A549 treated with dexamethasone at 1 μM for 4 hours (cell line): ENCODE measurements around the gene HCFC1R1. TPM values are rescaled to one million over a fixed set of nuclear protein-coding genes. Genes with fewer than 3 reads are reported as not detected.

Experiments used
- total RNA-seq: library from RNA; stranded (reverse); fragments of 200-300 nt; extraction: Qiagen RNA extraction; gene quantifications from 5 replicates; pipeline ENCODE4 v1.2.3, GENCODE V29; 2022

The HCFC1R1 gene, protein sequence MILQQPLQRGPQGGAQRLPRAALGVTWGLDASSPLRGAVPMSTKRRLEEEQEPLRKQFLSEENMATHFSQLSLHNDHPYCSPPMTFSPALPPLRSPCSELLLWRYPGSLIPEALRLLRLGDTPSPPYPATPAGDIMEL
- total RNA-seq = 224 to 248 TPM (median 238 TPM) in 5 replicates

DNA sequence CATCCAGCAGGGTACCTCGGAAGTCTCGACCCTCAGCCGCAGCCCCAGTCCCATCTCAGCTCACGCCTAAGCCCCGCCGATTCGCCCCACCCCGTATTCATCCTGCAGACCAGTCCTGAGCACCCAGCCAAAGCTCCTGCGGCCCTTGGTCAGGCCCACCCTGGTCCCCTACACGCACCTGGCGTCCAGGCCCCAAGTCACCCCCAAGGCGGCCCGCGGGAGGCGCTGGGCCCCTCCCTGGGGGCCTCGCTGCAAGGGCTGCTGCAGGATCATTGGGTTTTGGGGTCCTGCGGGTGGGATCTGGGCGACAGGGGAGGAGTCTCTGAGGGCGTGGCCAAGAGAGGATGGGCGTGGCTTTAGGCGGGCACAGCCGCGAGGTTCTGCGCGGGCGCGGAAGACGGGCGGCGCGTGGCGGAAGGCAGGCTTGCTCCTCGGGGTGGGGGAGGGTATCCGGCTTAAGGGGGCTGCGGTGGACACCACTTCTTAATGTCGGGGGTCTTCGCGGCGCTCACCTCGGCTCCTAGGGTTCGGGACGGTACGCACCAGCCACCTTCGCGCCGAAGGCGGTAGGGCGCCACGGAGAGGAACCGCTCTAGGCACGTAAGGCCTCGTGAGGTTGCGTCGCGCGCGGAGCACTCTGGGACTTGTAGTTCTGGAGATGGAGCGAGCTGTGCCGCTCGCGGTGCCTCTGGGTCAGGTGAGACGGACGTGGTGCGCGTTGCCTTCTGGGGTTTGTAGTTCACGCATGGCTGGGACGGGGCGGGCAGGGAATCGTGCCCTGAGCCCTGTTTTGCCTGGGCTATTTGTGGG is at the start of gene HCFC1R1, which contains the start of gene THOC6:
TSS of gene HCFC1R1 (minus strand) at position 274 of the 810 bp plus-strand sequence. CDS start at position 273, 1 bp downstream.
TSS of gene THOC6 (plus strand) at position 367 of the 810 bp plus-strand sequence. CDS start at position 659, 292 bp downstream.

DNA sequence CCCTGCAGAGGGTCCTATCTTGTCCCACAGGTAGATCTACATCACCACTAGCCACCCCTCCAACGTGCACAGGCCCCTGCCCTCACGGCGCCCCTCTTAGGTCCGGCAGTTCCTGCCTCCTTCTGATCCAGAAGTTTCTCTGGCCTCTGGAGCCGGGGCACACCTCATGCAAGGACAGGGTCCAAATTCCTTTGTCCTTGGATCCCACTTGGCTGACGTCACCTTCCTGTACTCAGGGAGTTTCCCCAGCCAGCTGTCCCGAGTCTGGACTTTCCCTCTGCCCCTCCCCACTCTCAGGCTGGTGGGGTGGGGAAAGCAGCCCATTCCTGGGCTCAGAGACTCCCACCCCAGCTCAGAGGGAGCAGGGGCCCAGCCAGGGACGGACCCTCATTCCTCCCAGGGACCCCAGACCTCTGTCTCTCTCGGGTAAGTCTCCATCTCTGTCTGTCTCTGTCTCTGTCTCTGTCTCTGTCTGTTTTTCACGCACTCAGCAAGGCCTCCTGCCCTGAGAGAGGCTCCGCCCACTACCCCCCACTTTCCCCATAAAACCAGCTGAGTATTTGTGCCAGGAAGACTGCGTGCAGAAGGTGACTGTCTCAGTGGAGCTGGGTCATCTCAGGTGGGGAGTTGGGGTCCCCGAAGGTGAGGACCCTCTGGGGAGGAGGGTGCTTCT is 41.5 kb upstream of the HCFC1R1 start, which contains the start of gene IL32:
TSS of gene IL32 (plus strand) at position 572 of the 673 bp plus-strand sequence. CDS start 172 bp downstream, outside the sequence.

DNA sequence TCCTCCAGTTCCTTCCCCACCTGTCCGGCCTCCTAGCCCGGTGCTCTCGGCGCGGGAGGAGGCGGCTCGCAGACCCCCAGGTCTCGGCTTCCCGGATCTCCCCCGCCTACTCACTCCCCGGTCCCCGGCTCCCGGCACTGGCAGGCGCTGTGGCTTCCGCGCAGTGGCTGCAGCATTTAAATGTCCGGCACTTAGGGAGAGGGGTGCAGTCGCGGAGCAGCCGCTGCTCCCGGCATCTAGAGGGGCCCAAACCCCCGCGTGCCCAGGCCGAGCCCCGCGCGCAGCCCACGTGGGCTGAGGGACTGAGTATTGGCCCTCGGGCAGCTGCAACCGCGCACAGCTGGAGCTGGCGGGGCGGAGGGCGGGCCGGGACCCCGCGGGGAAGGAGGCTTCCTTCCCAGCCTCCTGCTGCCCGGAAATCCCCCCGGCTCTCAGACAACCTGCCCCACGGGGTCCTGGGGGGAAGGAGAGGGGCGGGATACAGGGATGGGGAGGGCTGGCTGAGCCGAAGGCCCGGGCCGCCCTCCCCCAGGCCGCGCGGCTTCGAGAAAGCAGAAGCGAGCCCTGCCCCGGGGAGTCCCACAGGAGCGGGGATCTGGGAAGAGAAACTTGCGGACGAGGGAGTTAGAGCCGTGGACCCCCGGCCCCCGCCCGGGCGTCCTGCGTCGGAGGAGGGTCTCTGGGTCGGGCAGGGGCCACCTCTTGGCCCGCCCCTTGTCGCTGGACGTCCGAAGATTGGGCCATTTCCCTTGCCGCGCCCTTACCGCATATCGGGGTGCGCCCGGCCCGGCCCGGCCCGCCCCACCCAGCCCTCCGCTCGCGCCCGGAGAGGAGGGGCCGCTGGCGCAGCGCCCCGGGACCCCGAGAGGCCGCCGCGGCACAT is 22.3 kb upstream of the HCFC1R1 start, which contains the start of gene MMP25:
TSS of gene MMP25 (plus strand) at position 804 of the 883 bp plus-strand sequence. CDS start 357 bp downstream, outside the sequence.

DNA sequence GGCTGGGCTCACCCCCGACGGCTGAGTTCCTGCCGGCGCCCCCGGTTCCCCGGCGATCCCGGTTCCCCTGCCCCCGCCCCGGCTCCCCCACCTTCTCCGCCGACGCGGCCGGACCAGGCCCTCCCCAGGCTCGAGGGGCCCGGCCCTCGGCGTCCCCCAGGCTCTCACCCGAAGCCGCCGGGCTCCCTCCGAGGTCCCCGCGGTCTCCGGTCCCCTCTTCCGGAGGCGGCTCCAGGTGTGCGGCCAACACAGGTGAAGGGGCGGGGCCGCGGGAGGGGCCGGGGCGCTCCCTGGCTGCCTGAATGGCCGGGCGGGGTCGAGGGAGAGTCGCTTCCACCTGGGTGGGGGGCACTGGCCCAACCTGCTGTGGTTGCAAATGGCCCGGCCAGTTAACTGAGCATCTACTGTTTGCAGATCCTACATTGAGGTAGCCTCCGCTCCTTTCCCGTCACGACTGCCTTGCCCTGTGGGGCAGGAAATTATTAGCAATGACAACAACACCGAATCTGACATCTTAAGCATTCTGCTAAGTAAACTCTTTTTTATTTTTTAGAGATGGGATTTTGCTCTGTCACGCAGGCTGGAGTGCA is 13.1 kb upstream of the HCFC1R1 start, which contains the start of gene BICDL2:
TSS of gene BICDL2 (minus strand) at position 219 of the 590 bp plus-strand sequence. CDS start 1,448 bp downstream, outside the sequence.

DNA sequence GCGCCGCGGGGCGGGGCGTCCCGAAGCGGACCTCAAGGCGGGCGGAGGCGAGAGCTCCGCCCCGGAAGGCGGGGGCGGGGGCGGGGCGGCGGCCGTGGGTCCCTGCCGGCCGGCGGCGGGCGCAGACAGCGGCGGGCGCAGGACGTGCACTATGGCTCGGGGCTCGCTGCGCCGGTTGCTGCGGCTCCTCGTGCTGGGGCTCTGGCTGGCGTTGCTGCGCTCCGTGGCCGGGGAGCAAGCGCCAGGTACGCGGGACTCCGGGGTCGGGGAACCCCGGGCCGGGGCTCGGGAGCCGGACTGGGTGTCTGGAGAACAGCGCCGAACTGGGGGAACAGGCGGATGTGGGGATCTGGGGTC is 3.5 kb downstream of the HCFC1R1 start, which contains the start of gene TNFRSF12A:
TSS of gene TNFRSF12A (plus strand) at position 122 of the 357 bp plus-strand sequence. CDS start at position 152, 30 bp downstream.

DNA sequence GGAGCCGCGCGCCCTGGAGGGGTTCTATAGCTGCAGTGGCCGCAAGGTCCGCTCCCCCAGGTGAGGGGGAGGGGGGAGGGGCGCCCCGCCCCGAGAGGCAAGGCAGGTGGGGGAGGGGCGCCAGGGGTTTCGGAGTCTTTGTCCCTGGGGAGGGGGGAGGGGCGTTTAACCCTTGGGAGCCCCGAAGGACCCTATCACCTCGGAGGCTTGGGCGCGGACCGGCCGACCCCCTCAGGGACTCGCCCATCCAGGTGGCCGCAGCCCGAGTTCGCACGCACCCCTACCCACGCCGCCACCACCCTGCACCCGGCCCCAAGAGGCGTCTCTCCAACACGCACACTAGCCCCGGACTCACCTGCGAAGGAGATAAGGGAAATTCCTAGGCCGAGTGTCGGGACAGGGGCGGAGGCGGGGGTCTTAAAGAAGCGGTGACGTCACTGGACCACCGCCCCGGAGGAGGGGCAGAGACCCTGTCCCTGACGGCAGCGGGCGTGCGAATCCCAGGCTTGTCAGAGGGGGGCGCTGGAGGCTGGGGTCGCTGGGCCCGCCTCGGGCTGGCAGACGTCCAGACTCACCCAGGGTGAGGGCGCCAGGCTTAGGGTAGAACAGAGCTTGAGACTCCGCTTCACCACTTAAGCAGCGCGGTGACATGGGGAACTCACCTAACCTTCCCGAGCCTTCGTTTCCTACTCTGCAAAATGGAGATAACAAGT is 5.8 kb downstream of the HCFC1R1 start, which contains the start of gene CLDN6:
TSS of gene CLDN6 (minus strand) at position 390 of the 713 bp plus-strand sequence. CDS start 2,162 bp downstream, outside the sequence.

DNA sequence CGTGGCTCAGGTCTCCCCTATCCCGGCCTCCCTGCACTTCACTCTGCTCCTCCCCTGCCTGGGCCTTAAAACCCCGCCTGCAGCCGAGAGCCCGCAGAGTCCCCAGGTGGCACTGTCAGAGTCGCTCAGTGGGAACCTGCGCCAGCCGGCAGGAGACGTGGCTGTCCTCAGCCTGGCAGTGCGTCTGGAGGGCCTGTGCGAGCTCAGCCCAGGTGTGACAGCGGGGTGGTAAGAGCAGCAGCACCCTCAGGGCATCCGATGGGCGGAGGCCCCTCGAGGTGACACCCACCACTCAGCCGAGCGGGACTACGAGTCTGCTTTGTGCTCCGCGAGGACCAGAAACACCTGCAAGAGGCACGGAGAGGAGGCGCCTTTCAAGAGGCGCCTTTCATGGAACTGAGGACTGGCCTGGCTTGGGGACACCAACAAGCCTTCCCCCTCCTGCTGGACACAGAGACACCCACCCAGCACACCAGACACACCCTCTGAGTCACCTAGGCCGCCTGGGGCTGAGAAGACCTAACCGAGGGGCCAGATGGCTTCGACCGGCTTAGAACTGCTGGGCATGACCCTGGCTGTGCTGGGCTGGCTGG is 10.8 kb downstream of the HCFC1R1 start, which contains the start of gene CLDN9:
TSS of gene CLDN9 (plus strand) at position 96 of the 593 bp plus-strand sequence. CDS start at position 536, 440 bp downstream.

DNA sequence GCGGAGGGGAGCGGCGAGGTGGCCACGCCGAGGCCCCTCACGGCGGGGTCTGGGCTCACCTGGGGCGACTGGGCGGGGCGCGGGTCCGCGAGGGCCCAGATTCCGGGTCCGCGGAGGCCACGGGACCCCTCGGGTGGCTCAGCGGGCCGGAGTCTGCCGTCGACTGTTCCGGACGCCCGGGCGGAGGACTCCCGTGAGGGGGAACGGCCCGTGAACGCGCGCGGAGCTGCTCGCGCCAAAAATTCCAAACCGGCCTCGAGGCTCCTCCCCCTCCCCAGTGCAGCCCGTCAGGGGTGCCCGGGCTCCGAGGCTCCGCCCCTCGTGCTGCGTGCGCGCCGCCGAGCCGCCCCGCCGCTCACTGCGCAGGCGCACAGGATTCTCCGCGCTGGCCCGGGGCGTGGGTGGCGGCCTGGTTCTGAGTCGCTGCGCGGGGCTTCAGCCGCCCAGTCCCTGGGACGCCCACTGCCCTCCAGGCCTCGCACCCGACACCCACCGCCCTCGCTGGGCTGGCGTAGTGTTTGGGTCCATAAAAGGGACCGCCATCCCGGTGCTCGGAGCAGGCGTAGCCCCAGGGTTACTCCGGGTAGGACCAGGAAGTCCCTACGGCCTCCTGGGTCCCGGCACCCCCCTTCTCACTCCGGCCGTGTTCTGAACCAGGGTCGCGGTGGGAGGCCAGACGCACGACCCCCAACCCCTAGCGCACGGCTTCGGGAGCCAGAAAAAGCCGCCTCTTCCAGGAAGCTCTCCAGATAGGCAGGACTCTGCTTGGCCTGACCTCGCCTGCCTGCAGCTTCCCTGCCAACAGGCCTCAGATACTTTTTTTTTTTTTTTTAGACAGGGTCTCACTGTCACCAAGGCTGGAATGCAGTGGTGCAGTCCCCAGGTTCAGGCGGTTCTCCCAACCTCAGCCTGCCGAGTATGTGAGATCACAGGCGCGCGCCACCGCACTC is 43.2 kb downstream of the HCFC1R1 start, which contains the start of gene PKMYT1:
TSS of gene PKMYT1 (minus strand) at position 220 of the 950 bp plus-strand sequence. CDS start 789 bp downstream, outside the sequence.

Other genes starting within 250 kb of the HCFC1R1 start
- 421 to 531 TPM (median 462 TPM) in 5 replicates for gene ELOB, start 246.7 kb downstream of the HCFC1R1 start, total RNA-seq
- gene PRSS33, start 236.4 kb downstream of the HCFC1R1 start, total RNA-seq = not detected in 5 replicates
- not detected in 5 replicates for gene PRSS41, start 225.5 kb downstream of the HCFC1R1 start, total RNA-seq
- gene PRSS21, start 206.7 kb downstream of the HCFC1R1 start, total RNA-seq = 0.18 to 0.19 TPM in 2 of 5 replicates, not detected in the others
- gene ZG16B, start 193.6 kb downstream of the HCFC1R1 start, total RNA-seq = 0.60 to 0.98 TPM (median 0.66 TPM) in 5 replicates
- 0.35 to 1.5 TPM (median 0.65 TPM) in 5 replicates for gene PRSS22, start 165.8 kb downstream of the HCFC1R1 start, total RNA-seq
- 44.5 to 51.4 TPM (median 50.7 TPM) in 5 replicates for gene FLYWCH2, start 140.7 kb downstream of the HCFC1R1 start, total RNA-seq
- gene FLYWCH1, start 112.0 kb downstream of the HCFC1R1 start, total RNA-seq = 14.4 to 27.1 TPM (median 24.6 TPM) in 5 replicates
- 0.95 to 2.0 TPM (median 1.9 TPM) in 5 replicates for gene KREMEN2, start 59.7 kb downstream of the HCFC1R1 start, total RNA-seq
- gene PAQR4, start 54.6 kb downstream of the HCFC1R1 start, total RNA-seq = 29.5 to 44.0 TPM (median 42.5 TPM) in 5 replicates
- gene PKMYT1, start 43.5 kb downstream of the HCFC1R1 start, total RNA-seq = 57.1 to 92.9 TPM (median 85.4 TPM) in 5 replicates
- 0.28 to 0.43 TPM (median 0.38 TPM) in 5 replicates for gene CLDN9, start 11.0 kb downstream of the HCFC1R1 start, total RNA-seq
- gene CLDN6, start 5.8 kb downstream of the HCFC1R1 start, total RNA-seq = 0.14 to 0.54 TPM (median 0.31 TPM) in 5 replicates
- 415 to 495 TPM (median 463 TPM) in 5 replicates for gene TNFRSF12A, start 3.6 kb downstream of the HCFC1R1 start, total RNA-seq
- gene THOC6, start 93 bp upstream of the HCFC1R1 start, total RNA-seq = 21.4 to 33.8 TPM (median 31.0 TPM) in 5 replicates
- 0.02 TPM in 1 of 5 replicates, not detected in the others for gene BICDL2, start 13.0 kb upstream of the HCFC1R1 start, total RNA-seq
- 1.1 to 1.6 TPM (median 1.3 TPM) in 5 replicates for gene MMP25, start 22.6 kb upstream of the HCFC1R1 start, total RNA-seq
- 23.4 to 34.9 TPM (median 28.8 TPM) in 5 replicates for gene IL32, start 41.7 kb upstream of the HCFC1R1 start, total RNA-seq
- 0.06 TPM in 1 of 5 replicates, not detected in the others for gene ZSCAN10, start 75.4 kb upstream of the HCFC1R1 start, total RNA-seq
- gene ZNF205, start 88.6 kb upstream of the HCFC1R1 start, total RNA-seq = 11.1 to 15.7 TPM (median 14.3 TPM) in 5 replicates
- gene ZNF213, start 111.1 kb upstream of the HCFC1R1 start, total RNA-seq = 7.1 to 14.3 TPM (median 13.0 TPM) in 5 replicates
- gene OR1F1, start 164.3 kb upstream of the HCFC1R1 start, total RNA-seq = 0.26 to 0.56 TPM (median 0.42 TPM) in 5 replicates
- gene ZNF200, start 211.2 kb upstream of the HCFC1R1 start, total RNA-seq = 7.8 to 9.4 TPM (median 8.4 TPM) in 5 replicates
- 0.03 to 0.07 TPM (median 0.07 TPM) in 3 of 5 replicates, not detected in the others for gene MEFV, start 232.7 kb upstream of the HCFC1R1 start, total RNA-seq